Suprapubic skin (tissue), 3 donors: ENCODE results near the gene KIAA1217.

ENCODE experiments used
- POLR2AphosphoS5 ChIP-seq, 3 donors: sonication (generic); formaldehyde crosslinking; IDR thresholded peaks; one replicate each; pipeline ENCODE4 v1.6.1; 2017; ENCODE audit warnings: antibody characterized with exemption in 3 of 3
- TF ChIP-seq, protein P1 (sequence below), 2 donors: fragments of 200-600 bp in 1 of 2; fragments of 450-650 bp in 1 of 2; sonication (generic) in 1 of 2; IDR thresholded peaks; one replicate each; pipeline ENCODE4 v1.5.1; 2016 to 2019; ENCODE audit warnings: antibody characterized with exemption in 2 of 2, mild to moderate bottlenecking in 1 of 2, moderate library complexity in 1 of 2

DNA sequence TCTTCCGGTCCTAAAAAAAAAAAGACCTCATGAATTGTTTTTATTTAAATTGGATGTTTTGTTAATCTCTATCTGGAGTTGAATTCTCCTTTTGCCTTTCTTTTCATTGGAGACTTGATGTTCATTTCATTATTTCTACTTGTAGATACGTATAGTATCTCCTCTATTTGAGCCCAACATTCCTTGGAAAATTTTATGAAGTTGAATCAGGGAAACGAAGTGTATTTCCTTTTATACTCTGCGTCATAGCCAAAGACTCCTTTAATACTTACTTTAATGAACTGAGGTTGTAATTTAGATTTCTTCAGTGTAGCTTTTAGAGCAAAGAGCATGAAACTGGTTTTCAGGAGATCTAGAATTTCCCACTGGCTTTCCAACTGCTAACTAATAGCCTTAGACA, 132.4 kb downstream of the KIAA1217 start:
- TF ChIP-seq, protein P1, sequence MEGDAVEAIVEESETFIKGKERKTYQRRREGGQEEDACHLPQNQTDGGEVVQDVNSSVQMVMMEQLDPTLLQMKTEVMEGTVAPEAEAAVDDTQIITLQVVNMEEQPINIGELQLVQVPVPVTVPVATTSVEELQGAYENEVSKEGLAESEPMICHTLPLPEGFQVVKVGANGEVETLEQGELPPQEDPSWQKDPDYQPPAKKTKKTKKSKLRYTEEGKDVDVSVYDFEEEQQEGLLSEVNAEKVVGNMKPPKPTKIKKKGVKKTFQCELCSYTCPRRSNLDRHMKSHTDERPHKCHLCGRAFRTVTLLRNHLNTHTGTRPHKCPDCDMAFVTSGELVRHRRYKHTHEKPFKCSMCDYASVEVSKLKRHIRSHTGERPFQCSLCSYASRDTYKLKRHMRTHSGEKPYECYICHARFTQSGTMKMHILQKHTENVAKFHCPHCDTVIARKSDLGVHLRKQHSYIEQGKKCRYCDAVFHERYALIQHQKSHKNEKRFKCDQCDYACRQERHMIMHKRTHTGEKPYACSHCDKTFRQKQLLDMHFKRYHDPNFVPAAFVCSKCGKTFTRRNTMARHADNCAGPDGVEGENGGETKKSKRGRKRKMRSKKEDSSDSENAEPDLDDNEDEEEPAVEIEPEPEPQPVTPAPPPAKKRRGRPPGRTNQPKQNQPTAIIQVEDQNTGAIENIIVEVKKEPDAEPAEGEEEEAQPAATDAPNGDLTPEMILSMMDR (IDR thresholded peaks at IDR 0.05): no peak
- no peak for TF ChIP-seq POLR2AphosphoS5 (IDR thresholded peaks at IDR 0.05)
